ENCODE data around the gene BICD2.

BICD2 gene

GRCh38 chr9:92713528-92713927 lies 51.1 kb downstream of the BICD2 start:
- Histone ChIP-seq H4K20me1 (ENCODE audit: control insufficient read depth, insufficient read depth, low read depth, low read length) (0 out of 2 replicates have a peak, but pooled peaks cover 2% of the 10 kb centered on the region), H3K4me3 (ENCODE audit: low read length) (no peak overlapping the region), H3K36me3 (ENCODE audit: control insufficient read depth, low read length) (peaks cover 89% of the 10 kb centered on the region), H3K27ac (ENCODE audit: low read depth, low read length) (no peak overlapping the region), H3K4me1 (ENCODE audit: control insufficient read depth, low read length) (peaks cover 37% of the 10 kb centered on the region), H3K27me3 (ENCODE audit: control insufficient read depth, low read length) (no peaks in the 10 kb centered on the region), H3F3A (ENCODE audit: control insufficient read depth, insufficient read depth) (peaks cover 1% of the 10 kb centered on the region), H3K9me2 (replicated peaks; ENCODE audit: control insufficient read depth, low read length) (no peaks in the 10 kb centered on the region), H3K9me3 (ENCODE audit: control insufficient read depth, insufficient read depth, low read length) (no peaks in the 10 kb centered on the region), H3K4me2 (ENCODE audit: low read length) (no peak overlapping the region), H3K79me2 (ENCODE audit: control insufficient read depth, low read length) (peaks cover 20% of the 10 kb centered on the region)
- no peak for TF ChIP-seq CTCF (IDR thresholded peaks at IDR 0.05; ENCODE audit: low read depth, low read length, poor library complexity, severe bottlenecking)
- no peak for TF ChIP-seq EZH2phosphoT487 (IDR thresholded peaks at IDR 0.05; ENCODE audit: borderline replicate concordance, low read length)

GRCh38 chr9:92712767-92713166 lies 51.9 kb downstream of the BICD2 start:
- Histone ChIP-seq H3K4me3 (ENCODE audit: low read length) (no peak overlapping the region), H3K36me3 (ENCODE audit: control insufficient read depth, low read length) (peaks cover 82% of the 10 kb centered on the region), H3K4me1 (ENCODE audit: control insufficient read depth, low read length) (peaks cover 29% of the 10 kb centered on the region), H3K27me3 (ENCODE audit: control insufficient read depth, low read length) (no peaks in the 10 kb centered on the region), H3K4me2 (ENCODE audit: low read length) (no peak overlapping the region), H3K9me2 (replicated peaks; ENCODE audit: control insufficient read depth, low read length) (no peaks in the 10 kb centered on the region), H3K27ac (ENCODE audit: low read depth, low read length) (no peak overlapping the region), H3F3A (ENCODE audit: control insufficient read depth, insufficient read depth) (peaks cover 9% of the 10 kb centered on the region), H3K9me3 (ENCODE audit: control insufficient read depth, insufficient read depth, low read length) (no peaks in the 10 kb centered on the region), H4K20me1 (ENCODE audit: control insufficient read depth, insufficient read depth, low read depth, low read length) (0 out of 2 replicates have a peak, but pooled peaks cover 2% of the 10 kb centered on the region), H3K79me2 (ENCODE audit: control insufficient read depth, low read length) (peaks cover 18% of the 10 kb centered on the region)
- no peak for TF ChIP-seq CTCF (IDR thresholded peaks at IDR 0.05; ENCODE audit: low read depth, low read length, poor library complexity, severe bottlenecking)
- no peak for TF ChIP-seq EZH2phosphoT487 (IDR thresholded peaks at IDR 0.05; ENCODE audit: borderline replicate concordance, low read length)

- Histone ChIP-seq H3K4me3 (ENCODE audit: low read length) (no peak overlapping the region), H4K20me1 (ENCODE audit: control insufficient read depth, insufficient read depth, low read depth, low read length) (0 out of 2 replicates have a peak, but pooled peaks cover 2% of the 10 kb centered on the region), H3K27ac (ENCODE audit: low read depth, low read length) (no peak overlapping the region), H3K4me1 (ENCODE audit: control insufficient read depth, low read length) (peaks cover 20% of the 10 kb centered on the region), H3K36me3 (ENCODE audit: control insufficient read depth, low read length) (peaks cover 74% of the 10 kb centered on the region), H3K27me3 (ENCODE audit: control insufficient read depth, low read length) (no peaks in the 10 kb centered on the region), H3K79me2 (ENCODE audit: control insufficient read depth, low read length) (peaks cover 13% of the 10 kb centered on the region), H3K4me2 (ENCODE audit: low read length) (no peak overlapping the region), H3F3A (ENCODE audit: control insufficient read depth, insufficient read depth) (peaks cover 15% of the 10 kb centered on the region), H3K9me2 (replicated peaks; ENCODE audit: control insufficient read depth, low read length) (no peaks in the 10 kb centered on the region), H3K9me3 (ENCODE audit: control insufficient read depth, insufficient read depth, low read length) (no peaks in the 10 kb centered on the region)
- no peak for TF ChIP-seq CTCF (IDR thresholded peaks at IDR 0.05; ENCODE audit: low read depth, low read length, poor library complexity, severe bottlenecking)
- no peak for TF ChIP-seq EZH2phosphoT487 (IDR thresholded peaks at IDR 0.05; ENCODE audit: borderline replicate concordance, low read length)
Observed at GRCh38 chr9:92711844-92712243, 52.8 kb downstream of the BICD2 start.
